Raji (cell line): ENCODE measurements around the gene PRRG4.

ENCODE experiments used
- POLR2A ChIP-seq: IDR thresholded peaks from 2 replicates; pipeline ENCODE4 v1.6.1; 2011; ENCODE audit warnings: low read depth, low read length, control low read depth; ENCODE audit not compliant: insufficient read depth

The PRRG4 gene

DNA sequence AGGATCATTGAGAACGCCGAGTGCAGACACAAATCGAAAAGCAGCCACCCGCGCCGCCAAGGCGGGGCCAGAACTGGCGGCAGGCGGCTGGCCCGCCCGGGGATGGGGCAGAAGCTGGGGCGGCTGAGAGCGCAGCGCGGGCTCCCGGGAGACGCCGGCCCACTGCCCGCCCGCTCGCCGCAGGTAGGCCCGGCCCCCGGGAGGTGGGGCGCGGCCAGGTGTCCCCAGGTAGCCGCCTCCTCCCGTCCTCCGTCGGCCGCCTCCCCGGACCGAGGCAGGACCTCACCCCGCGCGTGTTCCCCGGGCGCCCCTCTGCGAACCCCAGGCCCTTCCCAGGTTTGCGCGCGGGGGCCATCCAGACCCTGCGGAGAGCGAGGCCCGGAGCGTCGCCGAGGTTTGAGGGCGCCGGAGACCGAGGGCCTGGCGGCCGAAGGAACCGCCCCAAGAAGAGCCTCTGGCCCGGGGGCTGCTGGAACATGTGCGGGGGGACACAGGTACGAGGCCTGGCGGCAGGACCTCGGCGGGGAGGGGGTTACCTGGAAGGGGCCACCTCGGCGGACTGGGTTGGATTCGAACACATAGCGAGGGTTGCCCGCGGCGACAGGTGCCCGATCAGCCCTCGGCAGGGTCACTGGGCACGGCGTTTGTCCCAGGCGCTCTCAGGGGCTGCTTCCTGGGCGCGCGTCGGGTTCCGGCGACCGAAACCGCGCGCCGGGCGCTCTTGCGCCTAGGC is at the start of gene PRRG4:
PRRG4 (plus strand) TSS at position 248 of the 733 bp plus-strand sequence. CDS start 603 bp downstream, outside the sequence.
- TF ChIP-seq POLR2A, result no peak

GRCh38 chr11:32781721-32782120 is 48.0 kb upstream of the PRRG4 start:
- no peak for TF ChIP-seq POLR2A

DNA sequence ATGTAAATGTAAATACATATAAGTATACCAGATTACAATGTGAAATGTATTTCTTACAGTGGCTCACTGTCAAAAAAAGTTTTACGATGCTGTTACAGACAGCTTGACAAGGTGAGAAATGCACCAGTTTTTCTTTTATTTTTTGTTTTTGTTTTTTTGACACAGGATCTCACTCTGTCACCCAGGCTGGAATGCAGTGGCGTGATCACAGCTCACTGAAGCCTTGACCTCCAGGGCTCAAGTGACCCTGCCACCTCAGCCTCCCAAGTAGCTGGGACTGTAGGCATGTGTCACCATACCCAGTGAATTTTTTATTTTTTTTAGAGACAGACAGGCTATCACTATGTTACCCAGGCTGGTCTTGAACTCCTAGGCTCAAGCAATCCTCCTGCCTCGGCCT is 44.5 kb upstream of the PRRG4 start:
- no peak for TF ChIP-seq POLR2A

- no peak for TF ChIP-seq POLR2A
These were observed 42.9 kb upstream of the PRRG4 start for GRCh38 chr11:32786811-32787210.

DNA sequence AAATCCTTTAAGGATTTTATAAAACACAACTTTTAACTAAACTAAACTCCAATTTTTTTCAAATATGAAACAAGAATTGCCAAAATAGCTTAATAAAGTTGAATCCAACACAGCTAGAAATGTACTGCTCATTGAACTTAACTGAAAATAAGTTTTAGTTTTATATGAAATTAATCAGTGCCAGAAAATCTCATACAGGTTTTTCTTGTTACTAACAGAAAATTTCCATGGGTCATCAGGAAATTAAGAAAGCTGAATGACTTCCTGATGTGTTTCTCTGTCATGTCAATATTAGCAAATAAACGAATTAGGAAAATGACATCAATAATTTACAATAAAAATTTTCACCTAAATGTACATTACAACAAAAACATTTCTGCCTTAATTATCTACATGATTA is 38.8 kb upstream of the PRRG4 start:
- TF ChIP-seq POLR2A, result no peak

DNA sequence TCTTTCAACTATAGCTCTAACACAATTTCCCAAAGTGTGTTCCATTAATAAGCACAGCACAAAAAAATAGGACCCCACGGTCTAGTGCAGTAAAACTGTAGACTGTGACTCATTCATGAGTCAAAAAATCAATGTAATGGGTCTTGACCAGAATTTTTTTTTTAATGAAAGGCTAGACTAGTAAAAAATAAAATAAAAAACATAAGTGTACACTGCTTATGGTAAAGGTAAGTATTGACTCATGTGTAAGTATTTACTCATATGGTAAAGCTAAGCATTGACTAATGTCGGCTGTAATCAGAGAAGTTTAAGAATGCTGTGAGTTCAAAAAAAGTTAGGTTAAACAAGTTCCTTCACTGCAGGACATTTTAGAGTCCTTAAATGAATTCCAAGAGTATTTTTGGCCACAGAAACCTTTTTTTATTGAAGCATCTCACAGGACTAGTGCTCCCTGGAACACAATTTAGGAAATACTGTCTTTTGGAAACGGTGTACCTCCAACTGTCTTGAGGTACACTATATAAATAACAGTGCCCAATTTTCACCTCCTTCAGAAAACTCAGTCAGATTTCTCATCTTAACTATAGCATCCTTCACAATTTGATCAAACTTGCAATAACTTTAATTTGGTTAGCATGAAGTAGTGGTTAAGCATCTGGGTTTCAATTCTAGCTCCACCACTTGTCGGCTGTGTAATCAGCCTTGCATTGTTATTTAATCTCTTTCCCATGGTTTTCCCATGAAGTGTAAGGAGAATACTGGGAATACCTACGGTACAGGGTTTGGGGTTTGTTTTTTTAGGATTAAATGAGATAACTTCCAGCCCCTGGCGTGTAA is 37.4 kb upstream of the PRRG4 start:
- TF ChIP-seq POLR2A, result no peak

DNA sequence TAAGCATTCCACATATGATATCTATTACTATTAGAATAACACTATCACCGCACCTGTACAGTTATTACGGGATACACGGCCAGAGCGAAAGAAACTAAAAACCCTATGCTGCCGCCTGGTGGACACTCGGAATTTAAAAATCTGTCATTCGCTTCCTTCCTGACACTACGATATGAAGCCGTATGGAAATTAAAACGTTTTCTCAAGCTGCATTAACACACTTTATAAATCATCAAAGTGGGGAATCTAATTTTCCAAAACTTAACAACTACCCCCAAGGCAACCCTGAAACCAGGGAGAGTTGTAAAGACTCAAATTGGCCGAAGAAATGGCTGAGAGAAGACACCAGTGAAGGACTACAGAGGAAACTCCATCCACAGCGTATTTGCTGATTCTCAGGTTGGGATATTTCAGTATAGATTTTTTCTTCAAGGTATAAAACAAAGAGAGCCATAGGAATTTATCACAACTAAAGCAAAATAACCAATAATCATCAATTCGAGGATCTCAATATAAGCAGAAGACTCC is 36.7 kb upstream of the PRRG4 start:
- no peak for TF ChIP-seq POLR2A

DNA sequence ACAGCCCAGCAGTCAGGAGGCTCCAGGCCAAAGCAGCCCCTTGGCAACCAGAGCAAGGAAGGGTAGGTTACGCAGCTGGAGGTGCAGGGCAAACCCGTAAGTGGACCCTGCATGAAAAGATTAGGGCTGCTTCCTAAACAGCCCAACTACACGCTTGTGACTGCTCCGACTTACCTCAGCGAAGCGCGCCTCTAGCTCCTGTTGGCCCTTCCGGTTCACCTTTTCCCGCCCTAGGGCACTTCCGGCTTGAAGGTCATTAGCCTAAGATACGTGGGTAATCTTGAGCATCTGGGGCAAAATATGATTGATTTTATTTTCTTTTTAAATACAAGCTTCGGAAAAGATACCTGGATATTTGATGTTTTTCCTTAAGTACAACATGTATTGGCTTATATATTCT is 35.3 kb upstream of the PRRG4 start, which contains the start of gene CCDC73:
CCDC73 (minus strand) TSS at position 224 of the 400 bp plus-strand sequence. CDS start 34,419 bp downstream, outside the sequence.
- no peak for TF ChIP-seq POLR2A

- TF ChIP-seq POLR2A, result no peak
These were observed 33.3 kb upstream of the PRRG4 start for GRCh38 chr11:32796425-32796824.

GRCh38 chr11:32809313-32809712 is 20.4 kb upstream of the PRRG4 start:
- TF ChIP-seq POLR2A, result no peak

DNA sequence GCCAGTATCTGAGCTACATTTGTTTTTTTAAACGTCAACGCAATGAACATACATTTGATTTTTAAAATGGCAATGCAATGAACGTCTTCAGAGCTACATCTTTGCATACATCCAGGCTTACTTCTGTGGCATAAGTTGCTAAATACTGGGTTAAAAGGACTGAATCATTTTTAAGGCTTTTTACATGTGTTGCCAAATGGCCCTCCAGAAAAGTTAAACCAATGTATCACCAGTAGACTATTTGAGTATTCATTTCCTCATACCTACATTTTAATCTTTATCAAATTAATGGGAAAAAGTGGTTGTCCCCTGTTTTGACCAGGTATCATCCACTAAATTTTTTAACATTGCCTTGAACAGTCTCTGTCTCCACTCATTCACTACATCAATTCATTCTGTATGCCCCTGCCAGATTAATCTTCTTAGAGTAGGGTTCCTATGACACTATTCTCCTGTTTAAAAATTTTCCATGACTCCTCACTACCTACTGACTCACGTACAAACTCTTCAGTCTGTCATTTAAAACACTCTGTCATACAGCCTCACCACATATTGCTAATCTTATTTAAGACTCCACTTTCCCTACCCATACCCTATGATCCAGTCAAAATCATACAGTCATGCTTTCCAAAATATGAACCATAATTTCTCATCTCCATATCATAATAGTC is 12.4 kb upstream of the PRRG4 start:
- no peak for TF ChIP-seq POLR2A

DNA sequence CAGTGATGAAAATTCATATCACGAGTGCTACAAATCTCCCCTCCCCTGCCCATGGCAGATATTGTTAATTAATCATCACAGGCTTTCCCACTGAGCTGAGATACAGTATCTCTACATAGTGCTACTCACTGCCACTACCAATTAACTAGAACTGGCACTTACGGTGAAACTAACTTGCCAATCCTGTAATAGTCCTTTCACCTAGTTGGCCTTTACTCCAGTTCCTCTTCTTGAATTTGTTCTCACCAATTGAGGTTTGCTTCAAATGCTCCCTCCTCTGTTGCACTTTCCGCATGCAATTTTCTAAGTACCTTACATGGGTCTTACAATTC is 11.9 kb upstream of the PRRG4 start:
- no peak for TF ChIP-seq POLR2A

- no peak for TF ChIP-seq POLR2A
These were observed 10.5 kb upstream of the PRRG4 start for GRCh38 chr11:32819187-32819586.

DNA sequence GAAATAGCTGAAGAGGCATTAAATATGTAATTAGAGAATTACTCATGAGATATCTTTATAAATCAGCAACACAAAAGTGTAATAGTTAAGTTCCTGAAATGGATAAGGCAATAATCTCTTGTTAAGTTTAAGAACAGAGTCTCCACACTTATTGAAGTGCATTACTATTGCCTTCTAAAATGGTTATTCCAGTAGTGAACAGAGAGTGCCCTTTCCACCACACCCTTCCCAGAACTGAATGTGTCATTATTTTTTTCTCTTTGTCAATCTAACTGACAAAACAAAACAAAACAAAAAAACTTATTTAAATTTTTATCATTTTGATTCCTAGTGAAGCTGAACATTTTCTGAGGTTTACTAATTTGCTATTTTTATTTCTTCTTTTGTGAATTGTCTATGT is 9.2 kb upstream of the PRRG4 start:
- TF ChIP-seq POLR2A, result no peak

DNA sequence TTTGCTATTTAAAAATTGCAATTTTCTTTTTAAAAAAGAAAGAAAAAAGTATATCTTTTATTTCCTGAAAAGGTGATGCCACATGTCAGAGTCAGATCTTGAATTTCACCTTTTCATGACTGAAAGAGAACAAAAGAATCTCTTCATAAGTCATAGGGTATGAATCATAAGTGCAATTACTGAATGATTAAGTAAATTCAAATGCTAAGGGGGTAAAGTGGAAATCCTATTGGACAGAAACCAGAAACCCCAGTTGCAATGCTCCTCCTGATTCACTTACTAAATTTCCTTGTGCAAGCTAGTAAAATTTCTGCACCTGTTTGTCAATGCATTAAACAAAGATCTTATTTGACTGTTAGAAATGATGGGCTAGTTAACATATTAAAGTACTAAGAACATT is 8.2 kb upstream of the PRRG4 start:
- TF ChIP-seq POLR2A, result no peak
